ENCODE data around the gene RHOU. TPM values are rescaled to one million over a fixed set of nuclear protein-coding genes. Genes with fewer than 3 reads are reported as not detected.

The RHOU gene
- total RNA-seq, 1 experiment from 2014 or later = 6.5 TPM

- intact Hi-C loops (cut with micrococcal nuclease; ENCODE audit: unreplicated experiment) = no loop called here
- Mint-ChIP-seq H3K4me3 (ENCODE audit: low read depth, unreplicated experiment) (no peak overlapping the region), H3K27me3 (ENCODE audit: unreplicated experiment) (peaks cover 12% of the 10 kb centered on the region), H3K9me3 (ENCODE audit: low read depth, unreplicated experiment) (no peaks in the 10 kb centered on the region), H3K36me3 (ENCODE audit: insufficient read depth, unreplicated experiment) (no peaks in the 10 kb centered on the region), H3K27ac (ENCODE audit: unreplicated experiment) (no peak overlapping the region), H3K4me1 (ENCODE audit: low read depth, unreplicated experiment) (no peaks in the 10 kb centered on the region)
- no TSS peak for BruUV-seq (replicated peaks)
- no peak for DNase-seq
- CTCF ChIA-PET = interaction anchor here (1.2 kb wide), 1 partner anchor 15 kb away, joined by 3 read pairs; no protein-coding TSS in a partner anchor
- TF ChIP-seq, protein P1, sequence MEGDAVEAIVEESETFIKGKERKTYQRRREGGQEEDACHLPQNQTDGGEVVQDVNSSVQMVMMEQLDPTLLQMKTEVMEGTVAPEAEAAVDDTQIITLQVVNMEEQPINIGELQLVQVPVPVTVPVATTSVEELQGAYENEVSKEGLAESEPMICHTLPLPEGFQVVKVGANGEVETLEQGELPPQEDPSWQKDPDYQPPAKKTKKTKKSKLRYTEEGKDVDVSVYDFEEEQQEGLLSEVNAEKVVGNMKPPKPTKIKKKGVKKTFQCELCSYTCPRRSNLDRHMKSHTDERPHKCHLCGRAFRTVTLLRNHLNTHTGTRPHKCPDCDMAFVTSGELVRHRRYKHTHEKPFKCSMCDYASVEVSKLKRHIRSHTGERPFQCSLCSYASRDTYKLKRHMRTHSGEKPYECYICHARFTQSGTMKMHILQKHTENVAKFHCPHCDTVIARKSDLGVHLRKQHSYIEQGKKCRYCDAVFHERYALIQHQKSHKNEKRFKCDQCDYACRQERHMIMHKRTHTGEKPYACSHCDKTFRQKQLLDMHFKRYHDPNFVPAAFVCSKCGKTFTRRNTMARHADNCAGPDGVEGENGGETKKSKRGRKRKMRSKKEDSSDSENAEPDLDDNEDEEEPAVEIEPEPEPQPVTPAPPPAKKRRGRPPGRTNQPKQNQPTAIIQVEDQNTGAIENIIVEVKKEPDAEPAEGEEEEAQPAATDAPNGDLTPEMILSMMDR (IDR thresholded peaks at IDR 0.05; ENCODE audit: unreplicated experiment) = no peak
These were observed 7.6 kb upstream of the RHOU start for GRCh38 chr1:228727681-228728171.

- BruUV-seq (replicated peaks) = no TSS peak
- no peak overlapping the region for H3K4me3 Mint-ChIP-seq (ENCODE audit: low read depth, unreplicated experiment)
- CTCF ChIA-PET = no interaction called here
- DNase-seq = no peak
- H3K36me3 Mint-ChIP-seq (ENCODE audit: insufficient read depth, unreplicated experiment) = peaks cover 22% of the 10 kb centered on the region
- H3K4me1 Mint-ChIP-seq (ENCODE audit: low read depth, unreplicated experiment) = peaks cover 8% of the 10 kb centered on the region
- no peak overlapping the region for H3K27ac Mint-ChIP-seq (ENCODE audit: unreplicated experiment)
- intact Hi-C loops (cut with micrococcal nuclease; ENCODE audit: unreplicated experiment) = no loop called here
- no peaks in the 10 kb centered on the region for H3K9me3 Mint-ChIP-seq (ENCODE audit: low read depth, unreplicated experiment)
- H3K27me3 Mint-ChIP-seq (ENCODE audit: unreplicated experiment) = peaks cover 8% of the 10 kb centered on the region
- TF ChIP-seq, protein P1 (IDR thresholded peaks at IDR 0.05; ENCODE audit: unreplicated experiment) = no peak
These were observed 2.9 kb upstream of the RHOU start for GRCh38 chr1:228732426-228732825.

GRCh38 chr1:228733576-228733975, 1.7 kb upstream of the RHOU start:
- DNase-seq = no peak
- H3K36me3 Mint-ChIP-seq (ENCODE audit: insufficient read depth, unreplicated experiment) = peaks cover 22% of the 10 kb centered on the region
- no peak overlapping the region for H3K4me3 Mint-ChIP-seq (ENCODE audit: low read depth, unreplicated experiment)
- peaks cover 8% of the 10 kb centered on the region for H3K4me1 Mint-ChIP-seq (ENCODE audit: low read depth, unreplicated experiment)
- CTCF ChIA-PET = no interaction called here
- BruUV-seq (replicated peaks) = no TSS peak
- no peak overlapping the region for H3K27ac Mint-ChIP-seq (ENCODE audit: unreplicated experiment)
- intact Hi-C loops (cut with micrococcal nuclease; ENCODE audit: unreplicated experiment) = no loop called here
- TF ChIP-seq, protein P1 (IDR thresholded peaks at IDR 0.05; ENCODE audit: unreplicated experiment) = no peak
- H3K9me3 Mint-ChIP-seq (ENCODE audit: low read depth, unreplicated experiment) = no peaks in the 10 kb centered on the region
- no peaks in the 10 kb centered on the region for H3K27me3 Mint-ChIP-seq (ENCODE audit: unreplicated experiment)

- BruUV-seq (replicated peaks) = no TSS peak
- intact Hi-C loops (cut with micrococcal nuclease; ENCODE audit: unreplicated experiment) = loop anchor here (2.0 to 5.0 kb wide), 5 partner anchors 71 to 519 kb away; no protein-coding TSS in a partner anchor
These were observed 750 bp downstream of the RHOU start for GRCh38 chr1:228735871-228736586.

More at GRCh38 chr1:228735871-228736586, 750 bp downstream of the RHOU start:
- peak; percentile 43 for DNase-seq
- peaks cover 22% of the 10 kb centered on the region for H3K36me3 Mint-ChIP-seq (ENCODE audit: insufficient read depth, unreplicated experiment)
- H3K4me3 Mint-ChIP-seq (ENCODE audit: low read depth, unreplicated experiment) = peak overlapping the region; percentile 75
- peaks cover 8% of the 10 kb centered on the region for H3K4me1 Mint-ChIP-seq (ENCODE audit: low read depth, unreplicated experiment)
- TF ChIP-seq, protein P1 (IDR thresholded peaks at IDR 0.05; ENCODE audit: unreplicated experiment) = no peak
- peak overlapping the region; percentile 4 for H3K27ac Mint-ChIP-seq (ENCODE audit: unreplicated experiment)
- CTCF ChIA-PET = interaction anchor here (0.6 to 2.7 kb wide), 15 partner anchors 9 to 759 kb away, joined by 3 to 17 read pairs (median 4); no protein-coding TSS in a partner anchor
- H3K27me3 Mint-ChIP-seq (ENCODE audit: unreplicated experiment) = no peaks in the 10 kb centered on the region
- H3K9me3 Mint-ChIP-seq (ENCODE audit: low read depth, unreplicated experiment) = no peaks in the 10 kb centered on the region

All from Calu3 (cell line).